GM19023 (cell line): ENCODE results near the gene PTDSS2.
"Not testable (repeated sequence)": the region's sequence is repeated elsewhere in the genome, so short reads cannot be mapped to it uniquely, and the experiment has no call there.

Experiments used
- ATAC-seq: cut with Tn5 transposase; IDR thresholded peaks from one replicate; pipeline ENCODE4 v1.9.1; 2021; ENCODE audit warnings: mild to moderate bottlenecking, moderate library complexity; ENCODE audit not compliant: unreplicated experiment

Gene PTDSS2

GRCh38 chr11:464316-464715, 14.2 kb downstream of the PTDSS2 start:
- no peak for ATAC-seq

GRCh38 chr11:465896-466530, 15.9 kb downstream of the PTDSS2 start:
- no peak for ATAC-seq

DNA sequence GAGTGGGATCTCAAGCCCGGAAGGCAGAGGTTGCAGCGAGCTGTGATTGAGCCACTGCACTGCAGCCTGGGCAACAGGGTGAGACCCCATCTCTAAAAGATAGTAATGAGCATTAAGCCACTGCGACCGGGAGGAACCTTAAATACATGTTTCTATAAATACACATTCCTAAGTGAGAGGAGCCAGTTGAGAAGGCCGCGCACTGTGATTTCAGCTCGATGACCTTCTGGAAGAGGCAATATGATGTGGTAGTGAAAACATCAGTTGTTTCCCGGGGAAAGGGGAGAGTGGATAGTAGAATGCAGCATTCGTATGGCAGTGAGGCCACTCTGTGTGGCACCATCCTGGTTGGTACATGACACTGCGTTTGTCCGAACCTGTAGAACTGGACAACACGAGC, 18.0 kb downstream of the PTDSS2 start:
- ATAC-seq: no peak

- ATAC-seq: no peak
These were observed 18.4 kb downstream of the PTDSS2 start for GRCh38 chr11:468493-468892.

DNA sequence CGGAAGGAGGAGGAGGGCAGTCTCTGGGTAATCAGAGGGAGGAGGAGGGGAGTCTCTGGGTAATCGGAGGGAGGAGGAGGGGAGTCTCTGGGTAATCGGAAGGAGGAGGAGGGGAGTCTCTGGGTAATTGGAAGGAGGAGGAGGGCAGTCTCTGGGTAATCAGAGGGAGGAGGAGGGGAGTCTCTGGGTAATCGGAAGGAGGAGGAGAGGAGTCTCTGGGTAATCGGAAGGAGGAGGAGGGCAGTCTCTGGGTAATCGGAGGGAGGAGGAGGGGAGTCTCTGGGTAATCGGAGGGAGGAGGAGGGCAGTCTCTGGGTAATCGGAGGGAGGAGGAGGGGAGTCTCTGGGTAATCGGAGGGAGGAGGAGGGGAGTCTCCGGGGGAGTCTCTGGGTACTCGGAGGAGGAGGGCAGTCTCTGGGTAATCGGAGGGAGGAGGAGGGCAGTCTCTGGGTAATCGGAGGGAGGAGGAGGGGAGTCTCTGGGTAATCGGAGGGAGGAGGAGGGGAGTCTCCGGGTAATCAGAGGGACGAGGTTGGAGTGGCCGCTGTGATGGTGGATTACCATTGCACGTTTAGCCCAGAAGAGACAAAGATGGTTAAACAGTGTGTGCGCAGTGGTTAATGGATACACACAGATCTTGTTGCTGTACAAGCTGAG, 19.1 kb downstream of the PTDSS2 start:
- not testable (repeated sequence) for ATAC-seq

GRCh38 chr11:469684-470560, 19.8 kb downstream of the PTDSS2 start:
- ATAC-seq: no peak

GRCh38 chr11:471468-472145, 21.5 kb downstream of the PTDSS2 start:
- no peak for ATAC-seq

DNA sequence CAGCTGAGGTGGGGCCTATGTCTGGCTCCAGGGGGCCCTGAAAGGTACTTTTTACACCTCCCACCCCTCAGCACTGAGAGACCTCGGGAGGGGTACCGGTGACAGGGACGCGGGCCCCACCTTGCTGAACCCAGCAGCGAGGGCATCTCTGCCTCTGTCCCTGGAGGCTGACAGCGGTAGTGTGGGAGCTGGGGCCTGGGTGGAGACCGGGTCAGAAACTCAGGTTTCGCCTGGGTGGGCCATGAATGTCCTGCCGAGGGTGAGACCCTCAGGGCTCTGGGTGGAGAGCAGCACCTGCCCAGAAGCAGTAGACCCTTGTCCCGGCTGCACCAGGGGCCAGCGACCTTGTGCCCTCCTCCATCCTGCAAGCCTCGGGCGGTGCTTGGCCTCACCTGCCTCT, 22.2 kb downstream of the PTDSS2 start:
- ATAC-seq: no peak

GRCh38 chr11:472816-473215, 22.7 kb downstream of the PTDSS2 start:
- no peak for ATAC-seq

- no peak for ATAC-seq
These were observed 23.3 kb downstream of the PTDSS2 start for GRCh38 chr11:473415-473814.

DNA sequence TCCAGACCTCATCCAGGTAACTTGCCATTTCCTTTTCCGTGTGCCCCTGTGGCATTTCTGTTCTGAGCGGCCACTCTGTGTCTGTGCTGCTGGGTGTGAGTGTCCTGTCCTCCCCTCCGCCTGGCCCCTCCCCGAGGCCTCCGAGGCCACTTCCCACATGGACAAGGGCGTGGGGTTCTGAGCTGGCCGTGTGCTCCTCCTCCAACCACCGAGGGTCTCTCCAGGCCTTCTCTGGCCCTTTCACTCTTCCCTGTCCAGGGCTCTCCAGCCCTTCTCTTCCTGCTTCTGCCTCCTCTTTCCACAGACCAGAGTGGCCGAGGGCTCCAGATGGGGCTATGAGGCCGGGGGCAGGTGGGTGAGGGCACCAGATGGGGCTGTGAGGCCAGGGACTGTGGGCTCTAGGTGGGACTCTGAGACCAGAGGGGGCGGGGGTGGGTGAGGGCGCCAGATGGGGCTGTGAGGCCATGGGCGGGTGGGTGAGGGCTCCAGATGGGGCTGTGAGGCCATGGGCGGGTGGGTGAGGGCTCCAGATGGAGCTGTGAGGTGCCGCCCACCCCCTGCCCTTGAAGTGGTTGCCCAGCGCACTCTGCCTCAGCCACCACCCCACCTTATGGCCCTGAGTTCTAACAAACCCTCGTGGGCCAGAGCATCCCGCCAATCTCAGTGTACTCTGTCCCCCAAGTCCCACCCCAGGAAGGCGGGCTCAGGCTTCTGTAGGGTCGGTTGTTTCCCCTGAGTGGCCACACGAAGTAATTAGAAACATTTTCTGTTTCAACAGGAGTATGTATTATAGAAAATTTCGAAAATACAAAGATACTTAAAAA, 24.1 kb downstream of the PTDSS2 start:
- no peak for ATAC-seq

- ATAC-seq: no peak
These were observed 24.9 kb downstream of the PTDSS2 start for GRCh38 chr11:474914-475506.

GRCh38 chr11:475941-476340, 25.9 kb downstream of the PTDSS2 start:
- no peak for ATAC-seq

DNA sequence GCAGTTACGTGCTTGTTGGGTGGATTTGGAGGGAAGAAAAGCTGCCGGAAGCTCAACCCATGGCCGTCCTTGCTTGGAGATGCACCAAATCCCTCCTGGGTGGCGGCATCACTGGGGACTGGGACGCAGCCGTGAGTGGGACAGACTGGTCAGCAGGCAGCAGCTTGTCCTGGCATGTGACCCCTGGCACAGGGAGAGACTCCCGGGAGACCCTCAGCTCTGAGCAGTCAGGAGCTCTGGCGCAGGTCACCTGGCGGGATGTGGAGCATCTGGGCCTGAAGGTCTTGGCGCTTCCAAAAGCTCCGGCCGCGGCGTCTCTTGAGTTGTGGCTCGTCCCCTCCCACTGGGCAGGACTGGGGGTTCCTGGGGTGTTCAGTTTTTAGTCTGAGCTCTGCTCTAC, 26.3 kb downstream of the PTDSS2 start:
- no peak for ATAC-seq

GRCh38 chr11:477052-477715, 27.1 kb downstream of the PTDSS2 start:
- ATAC-seq: no peak

- no peak for ATAC-seq
These were observed 29.2 kb downstream of the PTDSS2 start for GRCh38 chr11:479311-479710.

DNA sequence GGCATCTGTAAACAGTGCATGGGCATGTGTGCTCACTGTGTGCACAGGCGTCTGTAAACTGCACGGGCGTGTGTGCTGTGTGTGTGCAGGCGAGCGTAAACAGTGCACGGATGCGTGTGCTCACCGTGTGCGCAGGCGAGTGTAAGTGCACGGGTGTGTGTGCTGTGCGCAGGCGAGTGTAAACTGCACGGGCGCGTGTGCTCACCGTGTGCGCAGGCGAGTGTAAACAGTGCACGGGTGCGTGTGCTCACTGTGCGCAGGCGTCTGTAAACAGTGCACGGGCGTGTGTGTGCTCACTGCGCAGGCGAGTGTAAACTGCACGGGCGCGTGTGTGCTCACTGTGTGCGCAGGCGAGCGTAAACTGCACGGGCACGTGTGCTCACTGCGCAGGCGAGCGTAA, 34.5 kb downstream of the PTDSS2 start:
- no peak for ATAC-seq

DNA sequence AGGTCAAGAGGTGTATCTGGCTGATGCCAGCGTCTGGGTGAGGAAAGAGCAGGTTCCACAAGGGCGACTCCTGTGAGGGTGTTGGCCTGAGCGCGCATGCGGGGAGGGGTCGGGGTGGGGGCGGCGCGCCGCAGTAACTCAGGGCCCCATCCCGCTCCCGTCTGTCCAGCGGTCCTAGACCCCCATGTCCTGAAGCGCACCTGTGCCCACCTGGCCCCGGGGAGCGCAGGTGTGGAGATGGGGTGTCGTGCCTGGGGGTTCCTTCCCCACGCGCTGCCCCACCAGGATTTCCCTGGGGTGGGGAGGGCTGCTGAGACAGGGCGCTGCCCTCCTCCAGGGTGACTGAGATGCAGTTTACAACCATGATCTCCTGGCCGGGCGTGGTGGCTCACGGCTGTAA, 36.1 kb downstream of the PTDSS2 start:
- no peak for ATAC-seq

DNA sequence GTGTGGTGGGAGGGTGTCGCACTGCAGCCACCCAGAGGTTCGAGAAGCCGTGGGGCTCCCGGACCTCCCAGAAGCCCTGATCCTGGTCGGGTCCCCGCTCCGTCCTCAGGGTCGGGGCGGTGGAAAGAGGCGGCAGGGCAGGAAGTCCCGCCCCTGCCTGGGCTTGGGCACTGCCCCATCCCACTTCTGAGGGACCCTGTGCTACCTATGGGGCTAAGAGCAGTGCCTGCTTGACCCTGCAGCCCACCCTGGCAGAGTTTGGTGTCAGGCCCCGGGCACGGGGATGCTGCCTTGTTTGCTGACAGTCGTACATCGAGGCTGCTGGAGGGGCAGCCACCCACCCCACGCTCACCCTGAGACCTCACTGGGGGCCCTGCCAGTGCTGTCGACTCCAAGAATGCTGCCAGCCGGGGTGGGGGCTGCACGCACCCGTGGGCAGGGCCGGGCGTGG, 37.5 kb downstream of the PTDSS2 start:
- no peak for ATAC-seq
